ENCODE measurements around the gene RICTOR.
"Not testable (repeated sequence)": the region's sequence is repeated elsewhere in the genome, so short reads cannot be mapped to it uniquely, and the experiment has no call there.

The RICTOR gene

DNA sequence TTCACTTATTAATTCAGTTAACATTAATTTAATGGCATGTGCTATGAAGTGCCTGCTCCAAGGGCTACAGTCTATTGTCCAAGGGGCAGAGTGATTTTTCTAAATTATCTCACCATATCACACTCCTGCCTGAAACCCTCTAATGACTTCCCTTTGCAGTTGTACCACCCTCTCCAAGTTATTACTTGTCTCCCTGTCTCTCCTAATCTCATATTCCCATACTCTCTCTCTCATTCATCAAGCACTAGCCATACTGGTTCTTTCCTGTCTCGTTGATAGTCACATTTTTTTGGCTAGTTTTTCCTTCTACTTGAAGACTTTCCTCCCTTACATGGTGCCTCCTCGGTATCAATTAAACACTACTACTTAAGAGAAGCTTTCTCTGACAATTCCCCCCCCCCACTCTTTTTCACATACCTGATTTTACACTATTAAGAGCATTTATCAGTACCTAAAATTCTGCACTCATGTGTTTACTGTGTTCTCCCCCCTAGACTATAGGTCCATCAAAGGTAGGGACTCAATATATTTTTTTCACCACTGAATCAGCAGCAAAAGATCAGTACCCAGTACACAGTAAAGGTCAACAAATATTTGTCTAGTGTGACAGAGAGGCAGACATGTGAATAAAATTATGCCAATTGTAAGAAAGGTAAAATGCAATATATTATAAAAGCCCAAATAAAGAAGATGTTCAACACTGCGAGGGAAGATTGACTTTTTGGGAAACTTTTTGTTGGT, 19.0 kb downstream of the RICTOR start:
- DNase-seq (ENCODE audit: low spot score) = no peak

GRCh38 chr5:39053189-39053588, 21.0 kb downstream of the RICTOR start:
- DNase-seq (ENCODE audit: low spot score) = no peak

DNA sequence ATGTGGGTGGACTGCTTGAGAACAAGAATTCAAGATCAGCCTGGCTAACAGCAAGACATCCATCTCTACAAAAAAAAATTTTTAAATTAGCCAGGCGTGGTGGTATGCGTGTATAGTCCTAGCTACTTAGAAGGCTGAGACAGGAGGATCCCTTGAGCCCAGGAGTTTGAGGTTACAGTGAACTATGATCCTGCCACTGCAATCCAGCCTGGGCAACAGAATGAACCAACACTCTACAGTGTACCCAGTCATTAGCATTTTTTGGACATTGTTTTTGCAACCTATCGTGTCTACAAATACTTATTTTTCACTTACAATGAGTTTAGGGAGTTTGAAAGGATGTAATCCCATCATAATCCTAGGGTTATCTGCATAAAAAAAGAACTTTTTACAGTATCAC, 22.1 kb downstream of the RICTOR start:
- DNase-seq (ENCODE audit: low spot score) = no peak

DNA sequence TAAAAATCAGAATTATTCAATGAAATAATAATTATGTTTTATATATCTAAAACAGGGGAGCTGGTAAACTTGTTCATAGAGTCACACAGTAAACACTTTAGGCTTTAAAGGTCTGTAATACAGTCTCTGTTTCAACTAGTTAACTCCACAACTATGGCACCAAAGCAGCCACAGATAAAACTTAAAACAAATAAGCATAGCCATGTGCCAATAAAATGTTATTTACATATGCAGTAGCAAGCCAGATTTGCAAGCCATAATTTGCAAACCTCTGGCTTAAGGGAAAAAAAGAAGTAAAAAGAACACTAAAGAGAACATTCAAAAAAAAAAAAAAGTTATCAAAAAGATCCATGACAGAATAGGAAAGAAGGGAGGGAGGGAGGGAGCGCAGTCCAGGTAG, 24.9 kb downstream of the RICTOR start:
- no peak for DNase-seq (ENCODE audit: low spot score)

- no peak for DNase-seq (ENCODE audit: low spot score)
These were observed 33.3 kb downstream of the RICTOR start for GRCh38 chr5:39040875-39041274.

GRCh38 chr5:39034493-39034892, 39.7 kb downstream of the RICTOR start:
- DNase-seq (ENCODE audit: low spot score) = not testable (repeated sequence)

DNA sequence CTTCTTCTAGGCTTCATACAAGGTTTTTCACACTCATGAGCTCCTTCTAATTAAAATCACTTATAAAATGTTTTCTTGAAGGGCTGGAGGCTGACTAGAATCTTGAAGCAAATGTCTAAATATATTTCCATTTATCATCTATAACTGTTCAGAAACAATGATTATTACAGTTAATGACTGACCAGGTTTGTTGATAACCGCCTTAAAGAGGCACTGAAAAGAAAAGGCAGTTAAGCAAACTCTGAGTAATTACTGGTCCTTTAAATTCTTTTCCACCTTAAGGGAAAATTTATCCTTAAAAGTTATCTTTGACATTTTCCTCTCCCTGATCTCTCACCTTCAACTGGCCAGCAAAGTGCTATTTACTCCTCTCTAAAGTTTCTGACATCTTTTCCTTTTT, 43.2 kb downstream of the RICTOR start:
- no peak for DNase-seq (ENCODE audit: low spot score)

GRCh38 chr5:39025456-39025855, 48.7 kb downstream of the RICTOR start:
- DNase-seq (ENCODE audit: low spot score) = no peak

DNA sequence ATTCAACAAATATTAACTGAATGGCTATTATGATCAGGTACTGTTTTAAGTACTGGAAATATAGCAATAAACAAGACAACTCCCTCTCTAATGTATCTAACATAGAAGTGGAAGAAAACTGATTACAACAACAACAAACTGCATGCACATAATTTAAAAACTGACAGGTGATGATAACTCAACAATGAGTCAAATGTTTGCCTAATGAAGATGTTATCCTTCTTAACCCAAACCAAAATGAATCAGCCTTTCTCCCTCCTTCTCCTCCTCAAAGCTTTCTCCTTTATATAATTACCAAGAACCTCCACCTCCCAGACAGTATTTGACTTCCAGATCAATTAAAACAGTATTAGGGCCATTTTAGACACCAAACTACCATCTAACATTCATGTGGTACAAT, 49.3 kb downstream of the RICTOR start:
- no peak for DNase-seq (ENCODE audit: low spot score)

DNA sequence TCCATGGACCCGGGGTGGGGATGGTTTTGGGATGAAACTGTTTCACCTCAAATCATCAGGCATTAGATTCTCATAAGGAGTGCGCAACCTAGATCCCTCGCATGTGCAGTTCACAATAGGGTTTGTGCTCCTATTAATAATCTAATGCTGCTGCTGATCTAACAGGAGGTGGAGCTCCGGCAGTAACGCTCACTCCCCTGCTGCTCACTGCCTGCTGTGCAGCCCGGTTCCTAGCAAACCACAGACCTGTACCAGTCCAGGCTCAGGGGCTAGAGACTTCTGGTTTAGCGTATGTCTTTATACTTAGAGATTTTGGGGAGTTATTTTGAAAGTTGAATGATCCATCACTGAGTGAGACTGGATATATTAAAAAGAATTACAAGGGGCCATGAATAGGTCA, 50.2 kb downstream of the RICTOR start:
- DNase-seq (ENCODE audit: low spot score) = no peak

GRCh38 chr5:39023121-39023520, 51.1 kb downstream of the RICTOR start:
- DNase-seq (ENCODE audit: low spot score) = no peak

DNA sequence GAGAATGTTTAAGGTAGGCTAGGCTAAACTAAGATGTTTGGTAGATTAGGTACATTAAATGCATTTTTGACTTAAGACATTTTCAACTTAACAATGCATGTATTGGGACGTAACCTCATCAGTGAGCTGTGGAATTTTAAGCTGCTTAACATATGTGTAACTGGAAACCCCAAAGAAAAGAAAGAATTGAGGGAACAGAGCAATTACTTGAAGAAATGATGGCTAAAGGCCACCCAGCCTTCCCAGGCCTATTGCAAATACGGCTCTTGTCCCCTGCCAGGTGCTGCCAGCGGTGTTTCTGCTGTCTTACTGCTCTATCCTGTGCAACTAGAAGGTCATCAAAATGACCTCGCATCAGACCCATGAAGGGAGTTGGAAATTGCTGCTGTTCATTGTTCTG, 52.0 kb downstream of the RICTOR start:
- no peak for DNase-seq (ENCODE audit: low spot score)

DNA sequence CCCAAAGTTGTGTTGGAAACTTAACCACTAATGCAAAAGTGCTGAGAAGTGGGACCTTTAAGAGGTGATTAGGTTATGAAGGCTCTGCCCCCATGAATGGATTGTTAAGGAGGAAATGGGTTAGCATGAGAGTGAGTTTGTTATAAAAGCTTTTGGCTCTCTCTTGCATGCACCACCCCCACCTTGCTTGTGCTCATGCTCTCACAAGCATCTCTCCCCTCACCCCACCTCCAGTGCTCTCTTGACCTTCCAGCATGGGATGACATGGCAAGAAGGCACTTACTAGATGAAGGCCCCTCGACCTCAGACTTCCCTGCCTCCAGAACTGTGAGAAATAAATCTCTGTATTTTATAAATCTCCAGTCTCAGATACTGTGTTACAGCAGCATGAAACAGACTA, 52.8 kb downstream of the RICTOR start:
- DNase-seq (ENCODE audit: low spot score) = no peak

DNA sequence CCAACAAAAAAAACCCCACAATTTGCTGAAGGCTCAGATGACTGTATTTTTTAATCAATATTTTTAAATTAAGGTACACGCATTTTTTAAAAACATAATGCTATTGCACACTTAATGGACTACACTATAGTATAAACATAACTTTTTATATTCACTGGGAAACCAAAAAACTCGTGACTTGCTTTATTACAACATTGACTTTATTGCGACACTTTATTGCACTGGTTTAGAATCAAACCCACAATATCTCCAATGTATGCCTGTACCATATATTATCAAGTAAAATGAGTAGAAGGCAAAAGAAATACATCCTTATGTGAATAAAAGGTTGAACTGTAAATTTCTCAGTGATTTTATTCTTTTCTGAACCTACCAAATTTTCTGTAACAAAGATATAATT, 53.7 kb downstream of the RICTOR start:
- DNase-seq (ENCODE audit: low spot score) = no peak

- DNase-seq (ENCODE audit: low spot score) = no peak
These were observed 54.9 kb downstream of the RICTOR start for GRCh38 chr5:39019254-39019653.

DNA sequence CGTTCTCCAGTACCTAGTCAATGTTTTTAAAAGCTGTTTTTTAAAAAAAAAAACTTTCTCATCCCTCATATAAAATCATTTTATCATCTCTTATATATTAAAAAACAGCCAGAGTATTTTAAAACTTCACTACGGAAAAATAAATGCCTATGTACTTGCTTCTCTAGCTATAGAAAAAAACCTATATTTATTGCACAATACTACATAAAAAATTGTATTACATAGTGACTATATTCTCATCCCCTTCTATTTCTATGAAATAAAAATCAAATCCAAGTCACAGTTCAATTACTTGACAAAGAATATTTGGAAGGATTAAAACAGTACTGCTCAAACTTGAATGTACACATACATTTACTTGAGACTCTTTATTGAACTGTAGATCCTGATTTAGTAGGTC, 56.7 kb downstream of the RICTOR start:
- DNase-seq (ENCODE audit: low spot score) = no peak

DNA sequence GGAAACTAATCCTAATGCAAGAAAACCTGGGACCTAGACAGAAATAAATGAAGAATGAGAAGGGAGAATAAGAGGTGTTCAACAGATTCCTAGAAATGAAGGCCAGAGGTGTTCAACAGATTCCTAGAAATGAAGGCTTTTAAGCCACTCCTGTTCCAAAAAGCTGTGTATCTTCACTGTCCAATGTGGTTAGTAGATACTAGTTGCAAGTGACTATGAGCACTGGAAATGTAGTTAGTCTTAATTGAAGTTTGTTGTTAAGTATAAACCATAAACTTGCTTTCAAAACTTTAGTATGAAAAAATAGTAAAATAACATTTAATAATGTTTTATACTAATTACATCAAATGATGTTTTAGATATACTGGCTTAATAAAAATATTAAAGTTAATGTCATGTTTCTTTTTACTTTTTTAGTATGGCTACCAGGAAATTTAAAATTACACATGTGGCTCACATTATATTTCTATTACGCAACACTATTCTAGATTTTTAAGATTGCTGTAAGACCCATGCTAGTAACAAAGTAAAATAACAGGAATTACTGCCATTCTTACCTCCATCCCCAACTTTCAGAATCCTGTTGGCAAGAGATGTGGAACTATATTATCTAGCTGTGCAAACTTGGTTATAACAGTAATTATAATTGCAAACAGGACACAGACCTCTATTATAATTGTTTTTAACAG, 57.5 kb downstream of the RICTOR start:
- no peak for DNase-seq (ENCODE audit: low spot score)

DNA sequence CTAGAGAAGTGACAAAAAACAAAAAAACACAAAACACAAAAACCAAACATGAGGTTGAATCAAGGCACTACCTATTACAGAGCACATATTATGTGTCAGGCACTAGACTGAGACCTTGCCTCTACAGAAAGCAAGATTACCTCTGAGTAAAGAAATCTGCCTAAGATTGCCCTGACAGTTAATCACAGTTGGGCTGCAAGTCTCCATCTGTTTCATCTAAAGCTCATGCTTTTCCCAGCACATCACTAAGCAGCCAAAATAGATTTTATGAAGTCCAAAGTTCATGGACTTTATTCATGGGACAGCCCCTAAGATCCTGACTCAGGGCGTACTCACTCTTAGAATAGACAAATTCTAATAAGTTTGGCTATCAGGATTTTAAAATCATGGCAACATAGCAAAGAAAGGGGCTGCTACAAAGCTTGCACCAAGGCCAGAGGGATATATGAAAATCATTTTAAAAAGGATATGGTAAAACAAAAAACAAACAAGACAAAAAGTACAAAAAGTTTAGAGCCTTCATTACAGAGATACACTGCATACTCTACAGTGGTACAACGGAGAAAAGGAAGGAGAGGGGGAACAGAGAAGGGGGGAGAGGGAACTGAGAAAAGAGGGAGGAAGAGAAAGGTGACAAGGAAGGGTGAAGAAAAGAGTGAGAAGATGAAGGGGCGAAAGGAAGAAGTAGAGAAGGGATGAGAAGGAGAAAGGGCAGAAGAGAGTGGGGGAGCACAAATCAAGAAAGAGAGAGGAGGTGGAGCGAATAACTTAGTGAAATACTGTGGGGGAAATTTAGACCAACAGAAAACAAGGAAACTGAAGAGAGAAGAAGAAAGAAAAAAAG, 58.2 kb downstream of the RICTOR start:
- DNase-seq (ENCODE audit: low spot score) = no peak

DNA sequence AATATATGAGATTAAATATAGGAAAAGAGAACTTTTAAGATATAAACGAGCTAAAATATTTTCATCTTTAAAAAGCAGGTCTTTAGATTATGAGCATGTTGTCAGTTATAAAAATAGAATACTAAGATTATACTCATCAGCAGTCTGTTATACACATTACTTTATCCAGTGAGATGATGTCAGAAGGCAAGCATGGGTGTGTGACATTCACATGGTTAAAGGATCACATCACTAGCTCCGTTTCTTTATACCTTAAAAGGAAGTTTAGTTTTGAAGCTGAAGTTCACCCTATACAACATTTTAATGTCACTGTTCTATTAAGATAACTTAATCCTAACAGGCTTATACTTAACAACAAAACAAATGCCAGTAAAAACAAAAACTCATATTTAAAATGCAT, 59.6 kb downstream of the RICTOR start:
- no peak for DNase-seq (ENCODE audit: low spot score)

DNA sequence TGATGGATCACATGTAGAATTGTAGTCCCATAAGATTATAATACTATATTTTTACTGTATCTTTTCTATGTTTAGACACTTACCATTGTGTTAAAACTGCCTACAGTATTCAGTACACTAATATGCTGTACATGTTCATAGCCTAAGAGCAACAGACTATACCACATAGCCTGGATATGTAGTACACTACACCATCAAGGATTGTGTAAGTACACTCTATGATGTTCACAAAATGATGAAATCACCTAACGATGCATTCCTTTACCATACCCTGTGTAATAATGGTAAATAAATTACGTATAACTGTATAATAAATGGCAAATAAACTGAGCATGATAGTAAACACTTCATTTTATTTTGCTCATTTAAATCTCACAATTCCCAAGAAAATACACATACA, 60.3 kb downstream of the RICTOR start:
- DNase-seq (ENCODE audit: low spot score) = no peak

DNA sequence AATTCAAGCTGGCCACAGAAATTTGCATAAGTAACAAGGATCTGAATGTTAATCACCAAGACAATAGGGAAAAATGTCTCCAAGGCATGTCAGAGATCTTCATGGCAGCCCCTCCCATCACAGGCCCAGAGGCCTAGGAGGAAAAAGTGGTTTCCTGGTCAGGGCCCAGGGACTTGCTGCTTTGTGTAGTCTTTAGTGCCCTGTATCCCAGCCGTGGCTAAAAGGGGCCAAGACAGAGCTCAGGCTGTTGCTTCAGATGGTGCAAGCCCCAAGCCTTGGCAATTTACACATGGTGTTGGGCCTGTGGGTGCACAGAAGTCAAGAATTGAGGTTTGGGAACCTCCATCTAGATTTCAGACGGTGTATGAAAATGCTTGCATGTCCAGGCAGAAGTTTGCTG, 63.2 kb downstream of the RICTOR start:
- DNase-seq (ENCODE audit: low spot score) = not testable (repeated sequence)

DNA sequence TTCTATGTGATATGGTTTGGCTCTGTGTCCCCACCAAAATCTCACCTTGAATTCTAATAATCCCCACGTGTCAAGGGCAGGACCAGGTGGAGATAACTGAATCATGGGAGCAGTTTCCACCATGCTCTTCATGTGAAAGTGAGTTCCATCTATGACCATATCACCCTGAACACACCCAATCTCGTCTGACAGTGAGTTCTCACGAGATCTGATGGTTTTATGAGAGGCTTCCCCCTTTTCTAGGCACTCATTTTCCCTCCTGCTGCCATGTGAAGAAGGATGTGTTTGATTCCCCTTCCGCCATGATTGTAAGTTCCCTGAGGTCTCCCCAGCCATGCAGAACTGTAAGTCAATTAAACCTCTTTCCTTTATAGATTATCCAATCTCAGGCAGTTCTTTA, 64.2 kb downstream of the RICTOR start:
- DNase-seq (ENCODE audit: low spot score) = no peak

- DNase-seq (ENCODE audit: low spot score) = no peak
These were observed 64.9 kb downstream of the RICTOR start for GRCh38 chr5:39009280-39009679.

Data from CD4-positive, alpha-beta T cell treated with Interleukin-15 for 4 hours (primary cell).